NB4 (cell line): ENCODE data around the gene LTBP2.

Experiments
- CTCF ChIP-seq: IDR thresholded peaks from one replicate; pipeline ENCODE4 v1.5.1; 2012; ENCODE audit warnings: low read depth, low read length
- MYC ChIP-seq: IDR thresholded peaks from 2 replicates; pipeline ENCODE4 v1.6.1; 2011; ENCODE audit warnings: low read depth, low read length
- POLR2A ChIP-seq: IDR thresholded peaks from 2 replicates; pipeline ENCODE4 v1.6.1; 2011; ENCODE audit warnings: mild to moderate bottlenecking; ENCODE audit not compliant: insufficient read length; ENCODE audit errors: extremely low read depth
- TF ChIP-seq, protein P1 (sequence below): IDR thresholded peaks from 2 replicates; pipeline ENCODE4 v1.6.1; 2011; ENCODE audit warnings: low read depth, low read length

DNA sequence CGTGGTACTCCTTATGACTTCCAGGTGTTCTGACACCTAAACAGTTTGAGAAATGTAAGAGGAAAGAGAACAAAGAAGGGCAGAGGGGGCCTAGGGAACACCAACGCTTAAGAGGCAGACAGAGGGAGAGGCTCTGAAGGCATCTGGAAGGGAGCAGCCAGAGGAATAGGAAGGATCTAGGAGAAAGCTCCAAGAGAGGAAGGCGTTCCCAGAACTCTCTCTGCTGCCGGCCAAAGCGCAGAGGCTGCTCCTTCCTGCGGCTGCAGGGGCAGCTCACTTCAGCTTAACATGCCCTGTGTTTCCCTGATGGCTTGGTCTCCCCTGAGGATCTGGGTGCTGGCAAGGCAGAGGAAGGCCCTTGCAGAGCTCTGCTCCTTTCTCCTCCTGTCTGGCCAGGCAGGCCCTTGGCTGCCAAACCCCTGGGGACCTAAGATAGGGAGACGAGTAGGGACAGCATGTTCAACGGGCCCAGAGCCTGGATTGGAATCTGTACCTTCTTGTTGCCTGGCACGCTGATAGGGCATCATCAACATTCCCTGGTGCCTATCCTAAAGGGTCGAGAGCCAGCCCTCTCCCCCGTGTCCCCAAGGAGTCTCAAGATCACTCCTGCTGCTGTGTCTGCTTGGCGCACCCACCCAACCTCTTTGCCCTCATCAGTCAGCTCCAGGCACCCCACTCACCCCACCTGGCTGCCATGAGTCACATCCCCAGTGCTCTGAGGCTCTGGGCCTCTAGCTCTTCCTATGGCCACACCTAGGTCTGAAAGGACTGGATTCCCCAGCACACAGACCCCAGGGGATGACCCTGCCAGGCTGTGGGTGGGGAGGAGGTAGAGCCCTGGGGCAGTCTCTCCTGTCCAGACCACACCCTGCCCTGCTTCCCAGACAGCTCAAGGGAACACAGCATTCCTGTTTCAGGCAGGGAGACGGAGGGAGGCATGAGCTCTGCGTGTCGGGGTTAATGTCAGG lies 45.6 kb downstream of the LTBP2 start:
- TF ChIP-seq CTCF (no peak), POLR2A (no peak), MYC (no peak)
- TF ChIP-seq, protein P1, sequence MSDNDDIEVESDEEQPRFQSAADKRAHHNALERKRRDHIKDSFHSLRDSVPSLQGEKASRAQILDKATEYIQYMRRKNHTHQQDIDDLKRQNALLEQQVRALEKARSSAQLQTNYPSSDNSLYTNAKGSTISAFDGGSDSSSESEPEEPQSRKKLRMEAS: no peak
